T-cell (primary cell): ENCODE data around the gene PDE8B. TPM values are rescaled to one million over a fixed set of nuclear protein-coding genes. Genes with fewer than 3 reads are reported as not detected.
"Not testable (repeated sequence)": the region's sequence is repeated elsewhere in the genome, so short reads cannot be mapped to it uniquely, and the experiment has no call there.

Experiments used
- ATAC-seq, 4 experiments: fragments of 200-7000 bp in 3 of 4; fragments of 150-1000 bp in 1 of 4; cut with Tn5 transposase; replicated peaks in 1 of 4; 1 replicate in 3 of 4; 2 replicates in 1 of 4; pipeline ENCODE4 v1.10.0; 2021; ENCODE audit warnings: moderate library complexity in 3 of 4, mild to moderate bottlenecking in 2 of 4, moderate number of reproducible peaks in 1 of 4
- CTCF ChIA-PET, 2 donors: fragments of 300-600 bp; sonication (Branson Sonifier 250); formaldehyde crosslinking; loops; one replicate each; lab custom pipeline; 2022; ENCODE audit warnings: antibody characterized with exemption in 2 of 2; lab: Charles Lee
- POLR2A ChIA-PET, 2 donors: fragments of 300-600 bp; sonication (Branson Sonifier 250); formaldehyde crosslinking; loops; one replicate each; lab custom pipeline; 2022; ENCODE audit warnings: antibody characterized with exemption in 2 of 2; lab: Charles Lee
- DNase-seq, 35 experiments: peaks; one replicate each; pipeline versions ENCODE4 v3.0.0 to v3.0.0-alpha.2; 2013 to 2023
- H3K27ac ChIP-seq: one replicate; pipeline ENCODE4 v1.5.1; 2013; ENCODE audit warnings: low read length
- H3K27me3 ChIP-seq, 2 experiments: replicated peaks in 1 of 2; 1 replicate in 1 of 2; 2 replicates in 1 of 2; pipeline versions ENCODE4 v1.6.1 to v1.7.0; 2013; ENCODE audit warnings: low read length in 1 of 2, mixed read lengths in 1 of 2; ENCODE audit not compliant: control insufficient read depth in 2 of 2, insufficient read depth in 2 of 2; ENCODE audit errors: extremely low read depth in 1 of 2
- H3K36me3 ChIP-seq, 2 donors: 1 replicate in 1 of 2; 2 replicates in 1 of 2; pipeline versions ENCODE4 v1.6.1 to v1.7.0; 2013; ENCODE audit warnings: low read length in 1 of 2; ENCODE audit not compliant: control insufficient read depth in 2 of 2, insufficient read depth in 1 of 2; ENCODE audit errors: extremely low read depth in 1 of 2
- H3K4me1 ChIP-seq, 2 experiments: 1 replicate in 1 of 2; 2 replicates in 1 of 2; pipeline versions ENCODE4 v1.6.1 to v1.7.0; 2013; ENCODE audit warnings: low read length in 2 of 2, mixed read lengths in 1 of 2; ENCODE audit not compliant: insufficient read depth in 2 of 2, control insufficient read depth in 1 of 2; ENCODE audit errors: extremely low read depth in 1 of 2
- H3K4me3 ChIP-seq, 2 donors: 1 replicate in 1 of 2; 2 replicates in 1 of 2; pipeline versions ENCODE4 v1.5.1 to v1.7.0; 2013; ENCODE audit warnings: mild to moderate bottlenecking in 2 of 2, low read length in 1 of 2, moderate library complexity in 1 of 2; ENCODE audit not compliant: control insufficient read depth in 1 of 2; ENCODE audit errors: extremely low read depth in 1 of 2
- H3K9me3 ChIP-seq: 2 replicates; pipeline ENCODE4 v1.7.0; 2013
- H3K27ac Mint-ChIP-seq, 2 donors: one replicate each; pipeline ENCODE4 v1.8.0; 2020 to 2021; ENCODE audit warnings: mild to moderate bottlenecking in 2 of 2, mixed read lengths in 2 of 2
- H3K27me3 Mint-ChIP-seq, 2 donors: one replicate each; pipeline ENCODE4 v1.8.0; 2021 to 2022; ENCODE audit warnings: mixed read lengths in 2 of 2
- H3K36me3 Mint-ChIP-seq: one replicate; pipeline ENCODE4 v1.8.0; 2021; ENCODE audit warnings: mixed read lengths
- H3K4me1 Mint-ChIP-seq, 3 donors: one replicate each; pipeline ENCODE4 v1.8.0; 2020 to 2022; ENCODE audit warnings: mixed read lengths in 3 of 3, mild to moderate bottlenecking in 1 of 3
- H3K4me3 Mint-ChIP-seq, 3 donors: one replicate each; pipeline ENCODE4 v1.8.0; 2020 to 2022; ENCODE audit warnings: mild to moderate bottlenecking in 3 of 3, mixed read lengths in 3 of 3, moderate library complexity in 3 of 3
- H3K9me3 Mint-ChIP-seq, 3 donors: one replicate each; pipeline ENCODE4 v1.8.0; 2020 to 2022; ENCODE audit warnings: mixed read lengths in 3 of 3
- WGBS: methylation state at CpG from one replicate; pipeline ENCODE4 v1.1.5; 2013; ENCODE audit warnings: missing lambda C conversion rate; ENCODE audit not compliant: insufficient coverage; 5-methylcytosine and 5-hydroxymethylcytosine counted together
- total RNA-seq, 35 experiments: library from RNA in 6 of 35; stranded (reverse) in 6 of 35; fragments of 120-200 nt in 1 of 35; gene quantifications; one replicate each; pipeline versions ENCODE4 v1.2.1 to v1.2.4 and lab custom pipeline; 2013 to 2026

Gene PDE8B
- total RNA-seq, 5 donors from 2014 or later (not counting 1 experiment from before 2014, with no cell fraction given): 0.15 to 0.66 (median 0.23) TPM; not detected in 2

DNA sequence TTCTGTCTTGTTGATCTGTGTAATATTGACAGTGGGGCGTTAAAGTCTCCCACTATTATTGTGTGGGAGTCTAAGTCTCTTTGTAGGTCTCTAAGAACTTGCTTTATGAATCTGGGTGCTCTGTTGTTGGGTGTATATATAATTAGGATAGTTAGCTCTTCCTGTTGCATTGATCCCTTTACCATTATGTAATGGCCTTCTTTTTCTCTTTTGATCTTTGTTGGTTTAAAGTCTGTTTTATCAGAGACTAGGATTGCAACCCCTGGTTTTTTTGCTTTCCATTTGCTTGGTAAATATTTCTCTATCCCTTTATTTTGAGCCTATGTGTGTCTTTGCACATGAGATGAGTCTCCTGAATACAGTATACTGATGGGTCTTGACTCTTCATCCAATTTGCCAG lies 175.9 kb downstream of the PDE8B start:
- H3K4me3 Mint-ChIP-seq, ATAC-seq, DNase-seq, H3K4me3 ChIP-seq, H3K27ac ChIP-seq, H3K9me3 Mint-ChIP-seq, H3K4me1 ChIP-seq, H3K27me3 Mint-ChIP-seq, H3K36me3 Mint-ChIP-seq, H3K4me1 Mint-ChIP-seq, H3K36me3 ChIP-seq, H3K9me3 ChIP-seq, POLR2A ChIA-PET, H3K27ac Mint-ChIP-seq: not testable (repeated sequence)
- H3K27me3 ChIP-seq: peaks cover 0 to 15% of the 10 kb centered on the region in 2 experiments
- no CpG with 5 or more reads among the region's 1 CpG for WGBS
- CTCF ChIA-PET: interaction anchor here in 1 of 2 donors (0.5 kb wide), 1 partner anchor 220 kb away, joined by 4 read pairs; no protein-coding TSS in a partner anchor

DNA sequence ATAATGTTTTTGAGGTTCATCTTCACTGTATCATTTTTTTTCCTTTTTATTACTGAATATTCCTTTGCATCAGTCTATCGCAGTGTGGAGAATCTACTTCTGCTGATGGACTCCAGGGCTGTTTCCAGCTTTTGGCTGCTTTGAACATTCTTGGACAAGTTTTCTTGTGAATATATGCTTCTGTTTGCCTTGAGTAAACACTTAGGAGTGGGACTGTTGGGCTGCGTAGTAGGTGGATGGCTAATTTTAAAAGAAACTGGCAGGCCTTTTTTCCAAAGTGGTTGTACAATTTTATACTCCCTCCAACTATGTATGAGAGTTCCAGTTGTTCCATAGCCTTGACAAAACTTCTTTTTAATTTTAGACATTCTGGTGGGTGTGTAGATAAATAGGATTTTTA lies 179.3 kb downstream of the PDE8B start:
- no peaks in the 10 kb centered on the region for H3K36me3 Mint-ChIP-seq
- H3K9me3 Mint-ChIP-seq: no peaks in the 10 kb centered on the region
- no peaks in the 10 kb centered on the region for H3K4me1 Mint-ChIP-seq
- no peak for DNase-seq
- H3K27me3 Mint-ChIP-seq: no peaks in the 10 kb centered on the region
- Histone ChIP-seq H3K4me3 (no peak overlapping the region), H3K9me3 (no peaks in the 10 kb centered on the region), H3K27ac (no peak overlapping the region), H3K4me1 (no peaks in the 10 kb centered on the region), H3K27me3 (peaks cover 0 to 17% of the 10 kb centered on the region in 2 experiments), H3K36me3 (no peaks in the 10 kb centered on the region)
- no peak overlapping the region for H3K27ac Mint-ChIP-seq
- ATAC-seq: no peak
- CTCF ChIA-PET: no interaction called here
- POLR2A ChIA-PET: no interaction called here
- H3K4me3 Mint-ChIP-seq: no peak overlapping the region
- WGBS: 100% methylated on average over 1 of the region's 2 CpGs

DNA sequence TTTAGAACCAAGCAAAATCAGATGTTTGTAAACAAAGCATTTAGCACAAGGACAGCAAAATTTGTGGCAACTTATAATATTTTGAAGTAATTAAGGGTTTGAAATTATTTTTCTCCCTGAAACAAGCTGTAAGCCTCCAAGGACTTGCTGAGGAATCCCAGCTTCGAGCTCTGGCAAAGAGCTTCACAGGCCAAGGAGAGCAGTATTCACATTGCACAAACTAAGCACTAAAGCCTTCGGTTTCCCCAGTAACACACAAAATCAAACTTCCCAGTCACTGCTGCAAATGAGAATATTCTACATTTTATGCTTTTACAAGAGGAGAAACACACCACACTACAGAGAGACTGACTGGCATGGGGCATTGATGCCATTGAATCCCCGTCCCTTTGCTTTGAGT lies 179.7 kb downstream of the PDE8B start:
- Mint-ChIP-seq H3K27me3 (no peaks in the 10 kb centered on the region), H3K9me3 (no peaks in the 10 kb centered on the region), H3K27ac (no peak overlapping the region), H3K36me3 (no peaks in the 10 kb centered on the region), H3K4me1 (no peaks in the 10 kb centered on the region), H3K4me3 (no peak overlapping the region)
- no peaks in the 10 kb centered on the region for H3K36me3 ChIP-seq
- peaks cover 0 to 17% of the 10 kb centered on the region in 2 experiments for H3K27me3 ChIP-seq
- ATAC-seq (no peak), DNase-seq (no peak)
- WGBS: 89% methylated on average over 2 of the region's 3 CpGs
- no peaks in the 10 kb centered on the region for H3K9me3 ChIP-seq
- no peaks in the 10 kb centered on the region for H3K4me1 ChIP-seq
- H3K4me3 ChIP-seq: no peak overlapping the region
- POLR2A ChIA-PET: no interaction called here
- no peak overlapping the region for H3K27ac ChIP-seq
- CTCF ChIA-PET: no interaction called here

DNA sequence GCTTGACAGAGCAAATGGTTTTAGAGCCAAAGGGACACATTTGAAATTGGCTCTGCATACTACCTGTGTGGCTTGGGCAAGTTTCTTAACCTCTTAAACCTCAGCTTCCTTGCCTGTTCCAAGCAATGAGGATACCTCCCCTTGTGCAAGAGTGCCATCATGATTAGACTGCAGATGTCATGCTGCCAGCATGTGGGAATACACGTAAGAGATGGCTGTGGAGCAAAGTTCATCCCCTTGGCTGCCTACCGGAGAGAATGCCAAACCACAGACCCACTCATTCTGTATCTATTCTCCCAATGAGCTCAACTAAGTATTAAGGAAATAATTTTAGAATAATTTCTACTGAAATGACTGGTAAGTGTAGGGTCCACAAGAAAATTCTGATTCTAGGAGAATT lies 180.3 kb downstream of the PDE8B start:
- H3K4me3 Mint-ChIP-seq: no peak overlapping the region
- no peaks in the 10 kb centered on the region for H3K36me3 ChIP-seq
- no peaks in the 10 kb centered on the region for H3K9me3 ChIP-seq
- H3K4me1 ChIP-seq: no peaks in the 10 kb centered on the region
- ChIA-PET CTCF (no interaction called here), POLR2A (no interaction called here)
- no CpG with 5 or more reads among the region's 2 CpGs for WGBS
- H3K9me3 Mint-ChIP-seq: no peaks in the 10 kb centered on the region
- no peaks in the 10 kb centered on the region for H3K36me3 Mint-ChIP-seq
- no peak overlapping the region for H3K27ac ChIP-seq
- H3K27ac Mint-ChIP-seq: no peak overlapping the region
- H3K4me1 Mint-ChIP-seq: no peaks in the 10 kb centered on the region
- ATAC-seq (no peak), DNase-seq (no peak)
- H3K4me3 ChIP-seq: no peak overlapping the region
- H3K27me3 Mint-ChIP-seq: no peaks in the 10 kb centered on the region
- peaks cover 0 to 17% of the 10 kb centered on the region in 2 experiments for H3K27me3 ChIP-seq

DNA sequence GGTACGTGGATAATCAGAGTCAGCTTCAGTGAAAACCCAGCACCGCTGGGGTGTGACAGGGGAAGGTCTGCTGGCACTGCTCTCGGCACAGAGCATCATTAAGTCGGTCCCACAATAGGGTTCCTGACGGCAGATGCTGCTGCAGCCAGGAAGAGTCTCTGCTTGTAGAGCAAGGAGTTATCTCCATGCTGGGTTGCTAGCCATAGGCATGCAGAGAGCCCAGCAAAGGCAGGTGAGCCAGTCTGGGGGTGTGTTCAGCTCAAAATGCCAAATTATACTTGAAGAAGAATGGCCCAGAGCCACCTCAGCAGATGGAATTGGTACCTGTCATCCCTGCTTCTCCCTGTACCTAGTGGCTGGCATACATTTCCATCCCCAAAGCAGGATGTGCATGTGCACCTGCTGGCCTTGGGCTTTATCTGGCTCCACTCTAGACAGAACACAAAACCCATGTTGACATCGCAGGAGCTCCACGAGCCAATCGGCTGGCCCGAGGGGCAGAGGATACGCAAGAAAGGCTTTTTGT lies 180.8 kb downstream of the PDE8B start:
- Mint-ChIP-seq H3K9me3 (no peaks in the 10 kb centered on the region), H3K36me3 (no peaks in the 10 kb centered on the region), H3K27me3 (no peaks in the 10 kb centered on the region), H3K27ac (no peak overlapping the region), H3K4me1 (no peaks in the 10 kb centered on the region), H3K4me3 (no peak overlapping the region)
- no peak for ATAC-seq
- Histone ChIP-seq H3K9me3 (no peaks in the 10 kb centered on the region), H3K4me1 (no peaks in the 10 kb centered on the region), H3K36me3 (no peaks in the 10 kb centered on the region), H3K4me3 (no peak overlapping the region), H3K27ac (no peak overlapping the region), H3K27me3 (peaks cover 0 to 17% of the 10 kb centered on the region in 2 experiments)
- ChIA-PET CTCF (no interaction called here), POLR2A (no interaction called here)
- DNase-seq: no peak
- 95% methylated on average over 6 of the region's 10 CpGs for WGBS

DNA sequence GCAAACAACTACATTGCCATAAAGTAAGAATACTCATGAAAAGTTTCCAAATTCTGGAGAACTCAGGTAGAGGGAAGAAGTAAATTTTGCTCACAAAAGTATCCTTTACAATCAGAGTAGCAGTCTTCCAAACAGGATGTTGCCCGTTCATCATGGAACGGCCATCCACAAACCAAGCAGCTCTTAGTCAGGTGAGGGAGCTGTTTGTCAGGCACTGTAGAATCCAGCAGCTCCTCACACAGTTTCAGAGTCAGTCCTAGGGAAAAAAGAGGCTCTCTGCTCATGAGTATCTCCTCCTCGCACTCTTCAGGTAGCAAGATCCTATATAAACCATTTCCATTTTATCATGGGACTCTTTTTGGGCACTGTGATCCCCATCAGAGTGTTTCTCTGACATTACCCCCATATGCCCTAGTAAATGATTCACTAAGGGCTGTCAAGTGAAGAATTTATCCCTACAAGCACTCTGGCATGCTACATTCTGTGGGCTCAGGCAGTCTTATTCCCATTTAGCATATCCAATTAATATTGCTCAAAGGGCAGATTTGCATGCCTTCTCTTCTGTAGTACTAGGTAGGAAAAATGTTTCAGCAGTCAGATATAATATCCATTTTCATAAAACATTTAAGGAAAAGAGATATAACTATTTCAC lies 183.7 kb downstream of the PDE8B start:
- Histone ChIP-seq H3K9me3 (no peaks in the 10 kb centered on the region), H3K27ac (no peak overlapping the region), H3K27me3 (peaks cover 0 to 9% of the 10 kb centered on the region in 2 experiments), H3K4me1 (no peaks in the 10 kb centered on the region), H3K36me3 (no peaks in the 10 kb centered on the region), H3K4me3 (no peak overlapping the region)
- ChIA-PET POLR2A (no interaction called here), CTCF (no interaction called here)
- no CpG with 5 or more reads among the region's 3 CpGs for WGBS
- Mint-ChIP-seq H3K36me3 (peaks cover 2% of the 10 kb centered on the region), H3K4me3 (no peak overlapping the region), H3K4me1 (no peaks in the 10 kb centered on the region), H3K27ac (no peak overlapping the region), H3K9me3 (no peaks in the 10 kb centered on the region), H3K27me3 (no peaks in the 10 kb centered on the region)
- DNase-seq (no peak), ATAC-seq (no peak)
